ENCODE data around the gene CAMSAP2. TPM values are rescaled to one million over a fixed set of nuclear protein-coding genes. Genes with fewer than 3 reads are reported as not detected.
A peak's percentile ranks its signal among the peaks of the same experiment; 100 is the strongest.

The CAMSAP2 gene
- total and polyA plus RNA-seq, 2 of the 8 experiments (the other 6 are each of a cell fraction or from before 2014, with no cell fraction given): 4.2 to 27.6 TPM

DNA sequence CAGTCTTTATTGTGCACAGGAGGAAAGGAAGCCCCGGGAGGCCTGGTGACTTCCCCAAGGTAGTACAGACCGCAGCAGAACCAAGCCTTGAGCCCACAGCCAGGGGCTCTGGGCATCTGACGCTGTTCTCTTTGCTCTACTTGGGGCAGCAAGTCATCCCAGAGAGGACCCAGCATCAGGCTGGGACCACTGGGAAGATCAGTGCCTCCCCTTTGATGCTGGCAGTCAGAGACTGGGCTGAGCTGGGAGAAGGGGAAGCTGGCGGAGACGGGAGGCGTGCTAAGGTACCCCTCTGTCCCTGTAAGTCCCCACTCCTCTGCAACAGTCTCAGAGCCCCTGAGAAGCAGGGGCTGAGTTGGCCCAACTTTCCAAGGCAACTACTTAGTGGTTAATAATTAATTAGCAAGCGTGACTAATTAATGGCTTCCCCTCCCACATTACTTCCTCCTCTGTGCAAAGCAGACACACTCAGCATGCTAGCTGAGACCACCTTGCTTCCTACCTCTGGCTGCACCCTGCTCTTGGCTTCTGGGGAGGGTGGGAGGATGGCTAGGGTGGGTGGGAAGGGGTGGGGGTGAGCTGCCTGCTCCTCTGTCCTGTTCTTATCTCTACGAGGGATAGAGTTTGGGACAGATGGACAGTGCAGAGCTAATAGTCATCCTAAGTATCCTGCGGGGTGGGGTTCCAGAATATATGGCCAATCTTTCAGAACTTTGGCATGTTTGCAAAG, 157.3 kb downstream of the CAMSAP2 start:
- no peak for DNase-seq (ENCODE audit: low read depth in 1 of 2, low spot score in 2 of 2)
- no peak for TF ChIP-seq CEBPB (IDR thresholded peaks at IDR 0.05; ENCODE audit: low read depth, low read length)
- no peak for TF ChIP-seq CTBP2 (IDR thresholded peaks at IDR 0.05; ENCODE audit: borderline replicate concordance, insufficient read depth, insufficient read length, low read length)
- TF ChIP-seq, protein P1, sequence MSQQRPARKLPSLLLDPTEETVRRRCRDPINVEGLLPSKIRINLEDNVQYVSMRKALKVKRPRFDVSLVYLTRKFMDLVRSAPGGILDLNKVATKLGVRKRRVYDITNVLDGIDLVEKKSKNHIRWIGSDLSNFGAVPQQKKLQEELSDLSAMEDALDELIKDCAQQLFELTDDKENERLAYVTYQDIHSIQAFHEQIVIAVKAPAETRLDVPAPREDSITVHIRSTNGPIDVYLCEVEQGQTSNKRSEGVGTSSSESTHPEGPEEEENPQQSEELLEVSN (IDR thresholded peaks at IDR 0.05): no peak
- no peak for TF ChIP-seq JUN (IDR thresholded peaks at IDR 0.05; ENCODE audit: low read depth, low read length)
- TF ChIP-seq, protein P2, sequence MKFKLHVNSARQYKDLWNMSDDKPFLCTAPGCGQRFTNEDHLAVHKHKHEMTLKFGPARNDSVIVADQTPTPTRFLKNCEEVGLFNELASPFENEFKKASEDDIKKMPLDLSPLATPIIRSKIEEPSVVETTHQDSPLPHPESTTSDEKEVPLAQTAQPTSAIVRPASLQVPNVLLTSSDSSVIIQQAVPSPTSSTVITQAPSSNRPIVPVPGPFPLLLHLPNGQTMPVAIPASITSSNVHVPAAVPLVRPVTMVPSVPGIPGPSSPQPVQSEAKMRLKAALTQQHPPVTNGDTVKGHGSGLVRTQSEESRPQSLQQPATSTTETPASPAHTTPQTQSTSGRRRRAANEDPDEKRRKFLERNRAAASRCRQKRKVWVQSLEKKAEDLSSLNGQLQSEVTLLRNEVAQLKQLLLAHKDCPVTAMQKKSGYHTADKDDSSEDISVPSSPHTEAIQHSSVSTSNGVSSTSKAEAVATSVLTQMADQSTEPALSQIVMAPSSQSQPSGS (IDR thresholded peaks at IDR 0.05; ENCODE audit: low read length): no peak
- no peak for TF ChIP-seq CBX5 (IDR thresholded peaks at IDR 0.05; ENCODE audit: low read depth, low read length)
- TF ChIP-seq POU5F1 (IDR thresholded peaks at IDR 0.05; ENCODE audit: low read depth, low read length): no peak
- no peak for TF ChIP-seq NANOG (IDR thresholded peaks at IDR 0.05; ENCODE audit: insufficient read depth, low read depth, low read length, poor library complexity, severe bottlenecking)

More for the DNA sequence above, 157.3 kb downstream of the CAMSAP2 start:
- peak overlapping the region; percentile 39; the same call in 1 of the 2 replicates for H2BK12ac ChIP-seq (ENCODE audit: low read depth, low read length)
- H3K79me1 ChIP-seq (ENCODE audit: low read depth, low read length): peaks cover 25% of the 10 kb centered on the region
- H3K4me3 ChIP-seq (ENCODE audit: extremely low read depth in 1 of 4, insufficient read depth in 2 of 4, low read depth in 3 of 4, low read length in 4 of 4): no peak overlapping the region
- no peak overlapping the region for H2BK15ac ChIP-seq (ENCODE audit: low read length)
- peaks cover 4 to 32% (median 22%) of the 10 kb centered on the region in 4 experiments; a peak in 7 of 8 replicates for H3K36me3 ChIP-seq (ENCODE audit: control insufficient read depth in 2 of 4, insufficient read depth in 4 of 4, low read length in 3 of 4)
- peaks cover 8% of the 10 kb centered on the region for H3K23me2 ChIP-seq (ENCODE audit: low read depth, low read length)
- POLR2A ChIA-PET (ENCODE audit: partially characterized antibody): interaction anchor here (0.7 to 11.2 kb wide), 7 partner anchors 11 to 30 kb away, joined by 3 to 208 read pairs (median 4); partner anchors contain the start of gene GPR25
- H2BK120ac ChIP-seq (replicated peaks; ENCODE audit: low read depth, low read length): no peak overlapping the region
- H3K23ac ChIP-seq (ENCODE audit: insufficient read length): no peak overlapping the region
- H3K4me2 ChIP-seq (ENCODE audit: insufficient read depth in 1 of 2, low read depth in 2 of 2, low read length in 2 of 2): peak overlapping the region; percentile 9 to 95; a peak in 2 of 4 replicates
- H3K14ac ChIP-seq (ENCODE audit: insufficient read length): no peak overlapping the region
- H3K56ac ChIP-seq (replicated peaks; ENCODE audit: insufficient read length, low read depth, low read length): no peak overlapping the region
- H2AK5ac ChIP-seq (ENCODE audit: low read depth, low read length): no peak overlapping the region
- WGBS, 2 experiments (ENCODE audit: extremely low coverage in 1 of 2, insufficient coverage in 1 of 2, insufficient read length in 1 of 2, insufficient replicate concordance in 2 of 2, low coverage in 1 of 2, low lambda C conversion rate in 2 of 2, missing lambda C conversion rate in 1 of 2): 80% methylated on average over 9 of the region's 9 CpGs; no CpG with 5 or more reads in 1 of the 2 experiments
- peaks cover 3 to 58% of the 10 kb centered on the region in 2 experiments for H3K79me2 ChIP-seq (ENCODE audit: control insufficient read depth in 1 of 2, insufficient read depth in 2 of 2, low read length in 2 of 2)
- no peak overlapping the region for H2BK20ac ChIP-seq (ENCODE audit: low read length)
- no peak overlapping the region for H3K9ac ChIP-seq (replicated peaks in 1 of 4; ENCODE audit: extremely low read depth in 1 of 4, low read depth in 3 of 4, low read length in 3 of 4)
- H2AFZ ChIP-seq (ENCODE audit: low read length): no peak overlapping the region
- H4K5ac ChIP-seq (ENCODE audit: insufficient read length, low read depth, low read length): no peak overlapping the region
- FAIRE-seq: no peak
- H4K8ac ChIP-seq (ENCODE audit: extremely low read depth, insufficient read depth, low read length): no peak overlapping the region
- H3K18ac ChIP-seq (ENCODE audit: extremely low read depth, low read length): peak overlapping the region; percentile 60
- H3K27me3 ChIP-seq (replicated peaks in 1 of 4; ENCODE audit: control insufficient read depth in 3 of 4, extremely low read depth in 1 of 4, insufficient read depth in 3 of 4, low read length in 3 of 4): no peaks in the 10 kb centered on the region
- no peaks in the 10 kb centered on the region for H3K9me3 ChIP-seq (ENCODE audit: insufficient read depth in 2 of 2, low read depth in 1 of 2, low read length in 1 of 2)
- H4K20me1 ChIP-seq (replicated peaks in 1 of 2; ENCODE audit: control insufficient read depth in 1 of 2, insufficient read depth in 2 of 2, low read length in 2 of 2): peaks cover 9 to 17% of the 10 kb centered on the region in 2 experiments
- H3K27ac ChIP-seq (ENCODE audit: low read depth, low read length): peak overlapping the region; percentile 33
- no peak overlapping the region for H4K91ac ChIP-seq (replicated peaks; ENCODE audit: insufficient read length, low read length)
- H2BK5ac ChIP-seq (ENCODE audit: low read depth, low read length): peak overlapping the region; percentile 53; the same call in 1 of the 2 replicates
- H3K4ac ChIP-seq (replicated peaks; ENCODE audit: insufficient read length, low read depth, low read length): no peak overlapping the region
- CTCF ChIA-PET (ENCODE audit: partially characterized antibody): interaction anchor here (0.6 to 8.6 kb wide), 10 partner anchors 9 to 175 kb away, joined by 3 to 47 read pairs (median 4); no protein-coding TSS in a partner anchor
- H3K4me1 ChIP-seq (replicated peaks in 1 of 4; ENCODE audit: control insufficient read depth in 3 of 4, insufficient read depth in 4 of 4, low read length in 3 of 4): peaks cover 13 to 39% (median 30%) of the 10 kb centered on the region in 4 experiments
